ENCODE data around the gene NR2C2. TPM values are rescaled to one million over a fixed set of nuclear protein-coding genes. Genes with fewer than 3 reads are reported as not detected.

Gene NR2C2
- total and polyA plus RNA-seq, 11 donors, result 6.2 to 38.5 (median 28.3) TPM

DNA sequence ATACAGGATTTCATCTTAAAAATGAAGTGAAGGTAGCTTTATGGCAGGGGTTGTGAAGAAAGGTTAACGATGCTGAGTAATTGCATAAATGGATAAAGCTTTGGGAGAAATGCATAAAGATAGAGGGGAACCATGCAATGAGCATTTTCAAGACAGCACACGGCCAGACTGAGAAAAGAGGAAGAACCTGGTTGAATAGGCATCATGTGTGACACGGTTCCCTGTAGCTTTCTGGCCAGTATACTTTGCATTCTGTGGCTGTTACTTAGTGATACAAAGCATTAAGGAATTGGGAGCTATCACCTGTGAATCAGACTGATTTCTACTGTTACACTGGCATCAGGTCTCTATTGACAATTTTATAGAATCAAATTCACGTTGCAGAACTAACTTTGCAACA lies 33.3 kb downstream of the NR2C2 start:
- ATAC-seq, result no peak
- no peaks in the 10 kb centered on the region for H3K27me3 ChIP-seq
- H3K9me3 ChIP-seq, result peaks cover 0 to 9% (median 0%) of the 10 kb centered on the region in 12 donors
- intact Hi-C loops (cut with DNase I), result no loop called here
- WGBS, 4 donors, result 80 to 90% (median 87%) methylated on average over 4 of the region's 4 CpGs
- no peak for TF ChIP-seq POLR2A (IDR thresholded peaks at IDR 0.05)
- TF ChIP-seq, protein P1, sequence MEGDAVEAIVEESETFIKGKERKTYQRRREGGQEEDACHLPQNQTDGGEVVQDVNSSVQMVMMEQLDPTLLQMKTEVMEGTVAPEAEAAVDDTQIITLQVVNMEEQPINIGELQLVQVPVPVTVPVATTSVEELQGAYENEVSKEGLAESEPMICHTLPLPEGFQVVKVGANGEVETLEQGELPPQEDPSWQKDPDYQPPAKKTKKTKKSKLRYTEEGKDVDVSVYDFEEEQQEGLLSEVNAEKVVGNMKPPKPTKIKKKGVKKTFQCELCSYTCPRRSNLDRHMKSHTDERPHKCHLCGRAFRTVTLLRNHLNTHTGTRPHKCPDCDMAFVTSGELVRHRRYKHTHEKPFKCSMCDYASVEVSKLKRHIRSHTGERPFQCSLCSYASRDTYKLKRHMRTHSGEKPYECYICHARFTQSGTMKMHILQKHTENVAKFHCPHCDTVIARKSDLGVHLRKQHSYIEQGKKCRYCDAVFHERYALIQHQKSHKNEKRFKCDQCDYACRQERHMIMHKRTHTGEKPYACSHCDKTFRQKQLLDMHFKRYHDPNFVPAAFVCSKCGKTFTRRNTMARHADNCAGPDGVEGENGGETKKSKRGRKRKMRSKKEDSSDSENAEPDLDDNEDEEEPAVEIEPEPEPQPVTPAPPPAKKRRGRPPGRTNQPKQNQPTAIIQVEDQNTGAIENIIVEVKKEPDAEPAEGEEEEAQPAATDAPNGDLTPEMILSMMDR (IDR thresholded peaks at IDR 0.05), result no peak
- DNase-seq, result no peak
- no peak overlapping the region for H3K27ac ChIP-seq
- H3K36me3 ChIP-seq, result no peaks in the 10 kb centered on the region
- H3K4me3 ChIP-seq, result no peak overlapping the region
- H3K4me1 ChIP-seq, result peaks cover 0 to 21% (median 9%) of the 10 kb centered on the region in 12 donors

DNA sequence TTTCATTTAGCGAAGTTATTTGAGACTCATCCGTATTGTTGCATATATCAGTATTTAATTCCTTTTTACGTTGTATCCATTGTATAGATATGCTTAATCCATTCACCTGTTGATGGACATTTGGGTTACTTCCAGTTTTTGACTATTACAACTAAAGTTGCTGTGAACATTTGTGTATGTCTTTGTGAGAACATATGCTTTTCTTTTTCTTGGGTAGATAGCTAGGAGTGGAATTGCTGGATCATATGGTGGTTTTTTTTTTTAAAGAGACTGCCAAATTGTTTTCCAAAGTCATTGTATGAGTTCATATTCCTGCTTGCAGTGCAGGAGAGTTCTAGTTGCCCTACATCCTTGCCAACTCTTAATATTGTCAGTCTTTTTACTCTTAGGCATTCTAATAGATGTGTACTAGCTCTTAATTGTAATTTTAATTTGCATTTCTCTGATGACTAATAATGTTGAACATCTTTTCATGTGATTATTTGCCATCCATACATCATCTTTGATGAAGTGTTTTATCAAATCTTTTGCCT lies 37.3 kb downstream of the NR2C2 start:
- no peak for ATAC-seq
- WGBS, 4 donors, result 97 to 98% (median 98%) methylated on average over 3 of the region's 3 CpGs

DNA sequence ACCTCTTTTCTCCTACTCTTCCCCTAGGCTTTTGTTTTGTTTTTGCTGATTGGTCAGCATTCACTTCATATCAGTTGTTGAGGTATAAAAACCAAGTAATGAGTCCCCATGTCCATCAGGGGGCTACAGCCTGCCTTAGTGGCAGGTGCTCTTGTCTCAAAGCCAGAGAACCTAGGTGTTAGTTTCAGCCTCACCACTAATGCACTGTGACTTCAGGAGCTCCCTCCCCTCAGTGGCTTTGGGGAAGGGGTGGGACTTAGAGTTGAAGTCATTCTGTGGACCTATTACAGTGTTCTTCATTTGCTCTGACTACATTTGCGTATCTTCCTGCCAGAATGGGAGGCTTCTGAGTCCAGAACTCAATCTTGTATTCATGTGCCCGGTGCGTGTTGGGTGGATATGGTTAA lies 41.6 kb downstream of the NR2C2 start:
- WGBS, 4 donors, result 88 to 97% (median 94%) methylated on average over 3 of the region's 3 CpGs
- ATAC-seq (no peak), DNase-seq (no peak)

More for the DNA sequence above, 37.3 kb downstream of the NR2C2 start:
- Histone ChIP-seq H3K9me3 (peaks cover 0 to 9% (median 0%) of the 10 kb centered on the region in 12 donors), H3K36me3 (no peaks in the 10 kb centered on the region), H3K4me3 (no peak overlapping the region), H3K4me1 (peaks cover 0 to 34% (median 19%) of the 10 kb centered on the region in 12 donors), H3K27ac (no peak overlapping the region), H3K27me3 (no peaks in the 10 kb centered on the region)
- intact Hi-C loops (cut with DNase I), result loop anchor here in 2 of 10 donors (2.0 to 5.0 kb wide), 2 partner anchors 32 to 64 kb away; no protein-coding TSS in a partner anchor
- DNase-seq, result no peak
- TF ChIP-seq, protein P1 (IDR thresholded peaks at IDR 0.05), result no peak
- no peak for TF ChIP-seq POLR2A (IDR thresholded peaks at IDR 0.05)

More for the DNA sequence above, 41.6 kb downstream of the NR2C2 start:
- Histone ChIP-seq H3K27me3 (no peaks in the 10 kb centered on the region), H3K4me3 (no peak overlapping the region), H3K4me1 (peaks cover 3 to 55% (median 41%) of the 10 kb centered on the region in 12 donors), H3K9me3 (peaks cover 0 to 9% (median 0%) of the 10 kb centered on the region in 12 donors), H3K36me3 (no peaks in the 10 kb centered on the region), H3K27ac (peak overlapping the region in 1 of 12 donors; percentile 3)
- no peak for TF ChIP-seq POLR2A (IDR thresholded peaks at IDR 0.05)
- TF ChIP-seq, protein P1 (IDR thresholded peaks at IDR 0.05), result no peak
- intact Hi-C loops (cut with DNase I), result loop anchor here in 1 of 10 donors (5.0 kb wide), 1 partner anchor 37 kb away; no protein-coding TSS in a partner anchor
